ENCODE measurements around the gene DHRS2. TPM values are rescaled to one million over a fixed set of nuclear protein-coding genes. Genes with fewer than 3 reads are reported as not detected.

The DHRS2 gene
- total and polyA plus RNA-seq, 2 of the 13 experiments (the other 11 are each of a cell fraction or from before 2014, with no cell fraction given): 1,621 to 3,021 TPM

DNA sequence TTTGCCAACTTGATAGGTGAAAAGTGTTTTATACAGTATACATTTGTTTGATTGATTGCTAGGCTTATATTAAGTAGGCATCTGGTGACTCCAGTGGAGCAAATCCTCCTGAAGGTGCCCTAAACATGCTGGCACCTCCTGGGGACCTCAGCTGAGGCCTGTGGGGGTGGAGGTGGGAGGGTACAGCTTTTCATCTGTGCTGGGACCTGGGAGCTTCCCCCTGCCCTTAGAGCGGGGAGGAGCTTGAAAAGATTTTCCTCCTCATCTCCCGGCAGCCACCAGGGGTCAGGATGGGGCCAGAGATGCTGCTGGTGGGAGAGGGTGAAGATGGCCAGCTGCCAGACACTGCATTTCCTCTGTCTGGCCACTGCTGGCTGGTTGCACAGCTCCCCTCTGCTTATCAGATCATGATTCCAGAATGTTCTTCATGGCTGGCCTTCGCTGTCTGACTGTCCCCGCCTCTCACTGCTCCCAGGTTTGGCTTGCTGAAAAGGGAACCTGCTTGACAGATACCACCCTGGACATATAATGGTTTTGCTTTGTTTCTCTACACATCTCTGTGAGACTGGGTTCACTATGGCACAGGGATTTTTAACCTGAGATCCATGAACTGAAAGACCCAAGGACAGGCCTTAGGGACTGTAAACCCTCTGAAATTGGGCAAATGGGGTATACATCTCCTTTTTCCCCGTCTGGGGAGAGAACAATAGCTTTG lies 47.1 kb upstream of the DHRS2 start (continued):
- TF ChIP-seq MLXIP (CRISPR knock-in tag; IDR thresholded peaks at IDR 0.05; ENCODE audit: borderline replicate concordance): no peak
- TF ChIP-seq RAD21 (CRISPR knock-in tag; IDR thresholded peaks at IDR 0.05): peak; percentile 100
- TF ChIP-seq ZNF572 (CRISPR knock-in tag; IDR thresholded peaks at IDR 0.05): 0 out of 2 replicates have a peak, but pooled peaks have one; percentile 35
- TF ChIP-seq ZKSCAN1 (IDR thresholded peaks at IDR 0.05; ENCODE audit: low read length): peak; percentile 85
- no peak for TF ChIP-seq SOX6 (IDR thresholded peaks at IDR 0.05)
- peak; percentile 88 for TF ChIP-seq SOX6 (CRISPR knock-in tag; IDR thresholded peaks at IDR 0.05)
- TF ChIP-seq KLF13 (CRISPR knock-in tag; IDR thresholded peaks at IDR 0.05): no peak
- peak; percentile 89; the same call in 1 of the 2 replicates for TF ChIP-seq DMTF1 (CRISPR knock-in tag; IDR thresholded peaks at IDR 0.05)
- TF ChIP-seq ZFP36L2 (CRISPR knock-in tag; IDR thresholded peaks at IDR 0.05): peak; percentile 96
- TF ChIP-seq KDM5B (CRISPR knock-in tag; IDR thresholded peaks at IDR 0.05; ENCODE audit: borderline replicate concordance): peak; percentile 96; the same call in 1 of the 2 replicates
- 0 out of 2 replicates have a peak, but pooled peaks have one; percentile 82 for TF ChIP-seq ZNF546 (CRISPR knock-in tag; conservative IDR thresholded peaks at IDR 0.05)
- TF ChIP-seq ZEB1 (IDR thresholded peaks at IDR 0.05; ENCODE audit: insufficient replicate concordance, low read depth): no peak
- TF ChIP-seq ZNF792 (CRISPR knock-in tag; IDR thresholded peaks at IDR 0.05): peak; percentile 99
- TF ChIP-seq ZNF101 (CRISPR knock-in tag; IDR thresholded peaks at IDR 0.05; ENCODE audit: borderline replicate concordance, low read depth): no peak
- no peak for TF ChIP-seq ZNF20 (CRISPR knock-in tag; IDR thresholded peaks at IDR 0.05)
- TF ChIP-seq POLR2AphosphoS5 (IDR thresholded peaks at IDR 0.05; ENCODE audit: low read depth, low read length): no peak
- peak; percentile 92 for TF ChIP-seq ZNF605 (CRISPR knock-in tag; IDR thresholded peaks at IDR 0.05)
- TF ChIP-seq GLI4 (CRISPR knock-in tag; IDR thresholded peaks at IDR 0.05; ENCODE audit: borderline replicate concordance): no peak; the same call in 1 of the 2 replicates
- TF ChIP-seq MIXL1 (CRISPR knock-in tag; IDR thresholded peaks at IDR 0.05): peak; percentile 99
- peak; percentile 99 for TF ChIP-seq ZNF556 (CRISPR knock-in tag; IDR thresholded peaks at IDR 0.05; ENCODE audit: borderline replicate concordance)
- peak; percentile 32; the same call in 1 of the 2 replicates for TF ChIP-seq GATA4 (IDR thresholded peaks at IDR 0.05; ENCODE audit: borderline replicate concordance, low read depth)
- no peak for TF ChIP-seq ZNF460 (CRISPR knock-in tag; IDR thresholded peaks at IDR 0.05; ENCODE audit: borderline replicate concordance)
- peak; percentile 77; the same call in 1 of the 2 replicates for TF ChIP-seq ZSCAN25 (CRISPR knock-in tag; IDR thresholded peaks at IDR 0.05)
- TF ChIP-seq, protein P1, sequence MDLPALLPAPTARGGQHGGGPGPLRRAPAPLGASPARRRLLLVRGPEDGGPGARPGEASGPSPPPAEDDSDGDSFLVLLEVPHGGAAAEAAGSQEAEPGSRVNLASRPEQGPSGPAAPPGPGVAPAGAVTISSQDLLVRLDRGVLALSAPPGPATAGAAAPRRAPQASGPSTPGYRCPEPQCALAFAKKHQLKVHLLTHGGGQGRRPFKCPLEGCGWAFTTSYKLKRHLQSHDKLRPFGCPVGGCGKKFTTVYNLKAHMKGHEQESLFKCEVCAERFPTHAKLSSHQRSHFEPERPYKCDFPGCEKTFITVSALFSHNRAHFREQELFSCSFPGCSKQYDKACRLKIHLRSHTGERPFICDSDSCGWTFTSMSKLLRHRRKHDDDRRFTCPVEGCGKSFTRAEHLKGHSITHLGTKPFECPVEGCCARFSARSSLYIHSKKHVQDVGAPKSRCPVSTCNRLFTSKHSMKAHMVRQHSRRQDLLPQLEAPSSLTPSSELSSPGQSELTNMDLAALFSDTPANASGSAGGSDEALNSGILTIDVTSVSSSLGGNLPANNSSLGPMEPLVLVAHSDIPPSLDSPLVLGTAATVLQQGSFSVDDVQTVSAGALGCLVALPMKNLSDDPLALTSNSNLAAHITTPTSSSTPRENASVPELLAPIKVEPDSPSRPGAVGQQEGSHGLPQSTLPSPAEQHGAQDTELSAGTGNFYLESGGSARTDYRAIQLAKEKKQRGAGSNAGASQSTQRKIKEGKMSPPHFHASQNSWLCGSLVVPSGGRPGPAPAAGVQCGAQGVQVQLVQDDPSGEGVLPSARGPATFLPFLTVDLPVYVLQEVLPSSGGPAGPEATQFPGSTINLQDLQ (CRISPR knock-in tag; IDR thresholded peaks at IDR 0.05): peak; percentile 70; the same call in 1 of the 2 replicates

Measured in HepG2 (cell line).